ENCODE results near the gene IRF4. TPM values are rescaled to one million over a fixed set of nuclear protein-coding genes. Genes with fewer than 3 reads are reported as not detected.

IRF4 gene
- total RNA-seq, 2 donors from 2014 or later = 554 to 602 TPM

- H3K4me1 Mint-ChIP-seq (ENCODE audit: low read depth) = peaks cover 49% of the 10 kb centered on the region
- peaks cover 0 to 2% of the 10 kb centered on the region in 2 donors for H3K9me3 Mint-ChIP-seq
- peaks cover 7% of the 10 kb centered on the region for H3K27me3 Mint-ChIP-seq (ENCODE audit: low read depth)
- ATAC-seq (replicated peaks in 1 of 2) = no peak
- no peak overlapping the region for H3K4me3 Mint-ChIP-seq
- H3K36me3 Mint-ChIP-seq (ENCODE audit: insufficient read depth in 2 of 2) = no peaks in the 10 kb centered on the region
- H3K27ac Mint-ChIP-seq = no peak overlapping the region
- DNase-seq = no peak
These were observed 44.9 kb downstream of the IRF4 start for GRCh38 chr6:436308-437036.

GRCh38 chr6:437037-437392, 45.5 kb downstream of the IRF4 start:
- ATAC-seq (replicated peaks in 1 of 2) (no peak), DNase-seq (no peak)
- Mint-ChIP-seq H3K27me3 (ENCODE audit: low read depth) (peaks cover 7% of the 10 kb centered on the region), H3K4me3 (no peak overlapping the region), H3K36me3 (ENCODE audit: insufficient read depth in 2 of 2) (no peaks in the 10 kb centered on the region), H3K4me1 (ENCODE audit: low read depth) (peaks cover 44% of the 10 kb centered on the region), H3K27ac (no peak overlapping the region), H3K9me3 (peaks cover 0 to 2% of the 10 kb centered on the region in 2 donors)

- peaks cover 0 to 2% of the 10 kb centered on the region in 2 donors for H3K9me3 Mint-ChIP-seq
- H3K27ac Mint-ChIP-seq = no peak overlapping the region
- H3K4me1 Mint-ChIP-seq (ENCODE audit: low read depth) = peaks cover 27% of the 10 kb centered on the region
- H3K27me3 Mint-ChIP-seq (ENCODE audit: low read depth) = peaks cover 7% of the 10 kb centered on the region
- ATAC-seq (replicated peaks in 1 of 2) (no peak), DNase-seq (no peak)
- no peaks in the 10 kb centered on the region for H3K36me3 Mint-ChIP-seq (ENCODE audit: insufficient read depth in 2 of 2)
- H3K4me3 Mint-ChIP-seq = no peak overlapping the region
These were observed 47.1 kb downstream of the IRF4 start for GRCh38 chr6:438634-439170.

- ATAC-seq (replicated peaks in 1 of 2) = no peak
- H3K36me3 Mint-ChIP-seq (ENCODE audit: insufficient read depth in 2 of 2) = no peaks in the 10 kb centered on the region
- DNase-seq = no peak
- H3K4me3 Mint-ChIP-seq = no peak overlapping the region
- peaks cover 7% of the 10 kb centered on the region for H3K27me3 Mint-ChIP-seq (ENCODE audit: low read depth)
- H3K27ac Mint-ChIP-seq = no peak overlapping the region
- peaks cover 0 to 2% of the 10 kb centered on the region in 2 donors for H3K9me3 Mint-ChIP-seq
- H3K4me1 Mint-ChIP-seq (ENCODE audit: low read depth) = peaks cover 26% of the 10 kb centered on the region
These were observed 48.2 kb downstream of the IRF4 start for GRCh38 chr6:439641-440167.

GRCh38 chr6:441126-441920, 49.8 kb downstream of the IRF4 start:
- H3K9me3 Mint-ChIP-seq = peaks cover 0 to 2% of the 10 kb centered on the region in 2 donors
- ATAC-seq (replicated peaks in 1 of 2) = no peak
- H3K36me3 Mint-ChIP-seq (ENCODE audit: insufficient read depth in 2 of 2) = peaks cover 0 to 2% of the 10 kb centered on the region in 2 donors
- no peak overlapping the region for H3K27ac Mint-ChIP-seq
- peaks cover 32% of the 10 kb centered on the region for H3K4me1 Mint-ChIP-seq (ENCODE audit: low read depth)
- no peak for DNase-seq
- H3K27me3 Mint-ChIP-seq (ENCODE audit: low read depth) = peaks cover 7% of the 10 kb centered on the region
- no peak overlapping the region for H3K4me3 Mint-ChIP-seq

GRCh38 chr6:443621-444159, 52.1 kb downstream of the IRF4 start:
- Mint-ChIP-seq H3K4me1 (ENCODE audit: low read depth) (peaks cover 49% of the 10 kb centered on the region), H3K4me3 (no peak overlapping the region)
- no peak for DNase-seq

GRCh38 chr6:444653-445275, 53.2 kb downstream of the IRF4 start:
- H3K4me1 Mint-ChIP-seq (ENCODE audit: low read depth) = peaks cover 57% of the 10 kb centered on the region
- peaks cover 0 to 2% of the 10 kb centered on the region in 2 donors for H3K9me3 Mint-ChIP-seq
- DNase-seq (peak; percentile 68 to 74), ATAC-seq (replicated peaks in 1 of 2) (peak; percentile 33)
- peak overlapping the region; percentile 80 for H3K27ac Mint-ChIP-seq
- peaks cover 8 to 11% of the 10 kb centered on the region in 2 donors for H3K36me3 Mint-ChIP-seq (ENCODE audit: insufficient read depth in 2 of 2)
- peak overlapping the region; percentile 79 to 80 for H3K4me3 Mint-ChIP-seq
- peaks cover 7% of the 10 kb centered on the region for H3K27me3 Mint-ChIP-seq (ENCODE audit: low read depth)

More at GRCh38 chr6:443621-444159, 52.1 kb downstream of the IRF4 start:
- ATAC-seq (replicated peaks in 1 of 2) = no peak
- H3K27ac Mint-ChIP-seq = no peak overlapping the region
- H3K36me3 Mint-ChIP-seq (ENCODE audit: insufficient read depth in 2 of 2) = peaks cover 3 to 6% of the 10 kb centered on the region in 2 donors
- H3K9me3 Mint-ChIP-seq = peaks cover 0 to 2% of the 10 kb centered on the region in 2 donors
- H3K27me3 Mint-ChIP-seq (ENCODE audit: low read depth) = peaks cover 7% of the 10 kb centered on the region

GRCh38 chr6:445571-446417, 54.2 kb downstream of the IRF4 start:
- Mint-ChIP-seq H3K9me3 (no peaks in the 10 kb centered on the region), H3K4me1 (ENCODE audit: low read depth) (peaks cover 57% of the 10 kb centered on the region), H3K27ac (peak overlapping the region; percentile 80), H3K4me3 (peak overlapping the region; percentile 79 to 80), H3K36me3 (ENCODE audit: insufficient read depth in 2 of 2) (peaks cover 8 to 11% of the 10 kb centered on the region in 2 donors), H3K27me3 (ENCODE audit: low read depth) (no peaks in the 10 kb centered on the region)
- peak in 1 of 2 donors; percentile 8 for ATAC-seq (replicated peaks in 1 of 2)
- peak; percentile 37 to 40 for DNase-seq

- Mint-ChIP-seq H3K4me1 (ENCODE audit: low read depth) (peaks cover 57% of the 10 kb centered on the region), H3K9me3 (no peaks in the 10 kb centered on the region), H3K36me3 (ENCODE audit: insufficient read depth in 2 of 2) (peaks cover 8 to 13% of the 10 kb centered on the region in 2 donors), H3K27ac (peak overlapping the region; percentile 94), H3K27me3 (ENCODE audit: low read depth) (no peaks in the 10 kb centered on the region), H3K4me3 (peak overlapping the region; percentile 79 to 80)
- DNase-seq (peak; percentile 95 to 97), ATAC-seq (replicated peaks in 1 of 2) (peak; percentile 82 to 86)
These were observed 55.1 kb downstream of the IRF4 start for GRCh38 chr6:446418-447366.

GRCh38 chr6:447381-448165, 56.0 kb downstream of the IRF4 start:
- H3K4me1 Mint-ChIP-seq (ENCODE audit: low read depth) = peaks cover 57% of the 10 kb centered on the region
- peaks cover 8 to 13% of the 10 kb centered on the region in 2 donors for H3K36me3 Mint-ChIP-seq (ENCODE audit: insufficient read depth in 2 of 2)

More at GRCh38 chr6:447381-448165, 56.0 kb downstream of the IRF4 start:
- ATAC-seq (replicated peaks in 1 of 2) (peak; percentile 24 to 34), DNase-seq (peak; percentile 57 to 64)
- Mint-ChIP-seq H3K27ac (peak overlapping the region; percentile 94), H3K27me3 (ENCODE audit: low read depth) (no peaks in the 10 kb centered on the region), H3K9me3 (no peaks in the 10 kb centered on the region), H3K4me3 (peak overlapping the region; percentile 79 to 80)

Measured in activated T-cell treated with anti-CD3 and anti-CD28 coated beads, Interleukin-2, amount 50 U/mL, for 72 hours (primary cell).